A172 (cell line): Measurements from ENCODE around the gene P3H4. TPM values are rescaled to one million over a fixed set of nuclear protein-coding genes. Genes with fewer than 3 reads are reported as not detected.

Experiments
- DNase-seq: peaks from one replicate; pipeline ENCODE4 v3.0.0-alpha.2; 2015; ENCODE audit warnings: low spot score
- total RNA-seq: library from RNA; depleted of rRNA; stranded (reverse); fragments of >200 nt; shearing (Covaris generic); gene quantifications from 2 replicates; pipeline ENCODE4 v1.2.3, GENCODE V29; 2014

P3H4 gene
- total RNA-seq, 1 experiment from 2014 or later = 71.6 TPM

DNA sequence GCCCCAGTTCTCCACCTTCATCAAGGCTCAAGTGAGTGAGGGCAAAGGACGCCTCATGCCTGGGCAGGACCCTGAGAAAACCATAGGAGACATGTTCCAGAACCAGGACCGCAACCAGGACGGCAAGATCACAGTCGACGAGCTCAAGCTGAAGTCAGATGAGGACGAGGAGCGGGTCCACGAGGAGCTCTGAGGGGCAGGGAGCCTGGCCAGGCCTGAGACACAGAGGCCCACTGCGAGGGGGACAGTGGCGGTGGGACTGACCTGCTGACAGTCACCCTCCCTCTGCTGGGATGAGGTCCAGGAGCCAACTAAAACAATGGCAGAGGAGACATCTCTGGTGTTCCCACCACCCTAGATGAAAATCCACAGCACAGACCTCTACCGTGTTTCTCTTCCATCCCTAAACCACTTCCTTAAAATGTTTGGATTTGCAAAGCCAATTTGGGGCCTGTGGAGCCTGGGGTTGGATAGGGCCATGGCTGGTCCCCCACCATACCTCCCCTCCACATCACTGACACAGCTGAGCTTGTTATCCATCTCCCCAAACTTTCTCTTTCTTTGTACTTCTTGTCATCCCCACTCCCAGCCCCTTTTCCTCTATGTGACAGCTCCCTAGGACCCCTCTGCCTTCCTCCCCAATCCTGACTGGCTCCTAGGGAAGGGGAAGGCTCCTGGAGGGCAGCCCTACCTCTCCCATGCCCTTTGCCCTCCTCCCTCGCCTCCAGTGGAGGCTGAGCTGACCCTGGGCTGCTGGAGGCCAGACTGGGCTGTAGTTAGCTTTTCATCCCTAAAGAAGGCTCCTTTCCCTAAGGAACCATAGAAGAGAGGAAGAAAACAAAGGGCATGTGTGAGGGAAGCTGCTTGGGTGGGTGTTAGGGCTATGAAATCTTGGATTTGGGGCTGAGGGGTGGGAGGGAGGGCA, 10.7 kb upstream of the P3H4 start:
- DNase-seq = no peak

DNA sequence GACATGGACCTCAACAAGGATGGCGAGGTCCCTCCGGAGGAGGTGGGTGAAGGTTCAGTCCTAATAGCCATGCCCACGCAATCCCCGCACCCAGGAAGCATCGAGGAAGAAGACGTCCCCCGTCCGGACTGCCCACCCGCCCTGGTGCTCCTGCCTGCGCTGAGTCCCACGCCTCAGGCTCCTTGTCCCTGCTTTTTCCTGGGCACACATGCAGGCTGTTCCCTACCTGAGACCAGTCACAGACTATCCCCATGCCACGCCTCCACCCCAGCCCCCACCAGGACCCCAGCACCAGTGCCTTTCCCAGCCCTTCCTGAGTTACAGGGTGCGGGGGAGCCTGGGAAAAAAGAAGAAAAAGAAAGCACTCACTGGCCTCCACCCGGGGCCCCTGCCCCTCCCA, 10.0 kb upstream of the P3H4 start:
- DNase-seq = no peak

DNA sequence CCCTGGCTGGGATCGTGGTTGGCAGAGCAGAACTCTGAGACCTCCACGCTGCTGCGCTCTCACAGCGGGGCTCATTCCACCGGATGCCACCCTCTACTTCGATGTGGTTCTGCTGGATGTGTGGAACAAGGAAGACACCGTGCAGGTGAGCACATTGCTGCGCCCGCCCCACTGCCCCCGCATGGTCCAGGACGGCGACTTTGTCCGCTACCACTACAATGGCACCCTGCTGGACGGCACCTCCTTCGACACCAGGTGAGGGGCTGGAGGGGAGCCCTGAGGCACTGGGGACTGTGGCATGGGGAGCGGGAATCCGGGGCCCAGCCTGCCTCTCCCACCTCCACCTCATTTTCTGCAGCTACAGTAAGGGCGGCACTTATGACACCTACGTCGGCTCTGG, 6.3 kb upstream of the P3H4 start:
- no peak for DNase-seq

DNA sequence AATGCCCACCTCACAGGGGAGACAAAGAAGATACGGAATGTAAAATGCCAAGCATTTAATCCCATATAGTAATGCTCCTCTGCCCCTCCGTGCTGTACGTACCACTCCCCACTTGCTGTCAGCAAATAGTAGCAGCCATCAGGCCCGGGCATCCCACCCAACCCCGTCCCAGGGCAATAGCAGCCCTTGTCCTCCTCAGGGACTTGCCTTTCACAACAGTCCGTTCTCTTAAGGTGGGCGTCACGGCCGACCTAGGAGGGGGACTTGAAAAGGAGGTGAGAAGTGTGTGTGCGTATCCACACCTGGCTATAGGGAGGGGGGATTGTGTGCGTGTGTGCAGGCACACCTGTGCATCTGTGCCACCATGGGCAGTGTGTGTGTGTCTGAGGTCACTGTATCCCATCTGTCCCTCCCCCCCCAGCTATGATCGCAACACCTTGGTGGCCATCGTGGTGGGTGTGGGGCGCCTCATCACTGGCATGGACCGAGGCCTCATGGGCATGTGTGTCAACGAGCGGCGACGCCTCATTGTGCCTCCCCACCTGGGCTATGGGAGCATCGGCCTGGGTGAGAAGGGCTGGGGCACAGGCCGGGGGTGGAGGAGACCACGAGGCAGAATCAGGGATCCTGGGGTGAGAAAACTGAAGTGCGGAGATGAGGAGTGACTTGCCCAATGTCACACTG, 5.0 kb upstream of the P3H4 start:
- DNase-seq = no peak

DNA sequence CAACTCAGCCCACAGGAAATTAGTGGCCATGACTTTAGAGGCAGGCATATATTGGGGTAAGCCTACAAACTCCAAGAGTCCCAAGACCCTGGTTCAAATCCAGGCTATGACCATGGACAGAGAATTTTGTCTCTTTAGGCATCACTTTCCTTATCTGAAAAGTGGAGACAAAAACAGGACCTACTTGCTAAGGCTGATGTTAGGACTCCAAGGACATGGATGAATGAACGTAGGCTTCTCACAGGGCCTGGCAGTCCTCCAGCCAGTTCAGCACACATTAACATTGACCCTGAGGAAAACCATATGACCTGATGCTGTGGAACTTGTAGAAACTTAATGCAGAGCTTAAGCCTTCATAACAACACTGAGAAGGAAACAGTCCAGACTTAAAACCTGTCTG, 2.4 kb upstream of the P3H4 start:
- no peak for DNase-seq

DNA sequence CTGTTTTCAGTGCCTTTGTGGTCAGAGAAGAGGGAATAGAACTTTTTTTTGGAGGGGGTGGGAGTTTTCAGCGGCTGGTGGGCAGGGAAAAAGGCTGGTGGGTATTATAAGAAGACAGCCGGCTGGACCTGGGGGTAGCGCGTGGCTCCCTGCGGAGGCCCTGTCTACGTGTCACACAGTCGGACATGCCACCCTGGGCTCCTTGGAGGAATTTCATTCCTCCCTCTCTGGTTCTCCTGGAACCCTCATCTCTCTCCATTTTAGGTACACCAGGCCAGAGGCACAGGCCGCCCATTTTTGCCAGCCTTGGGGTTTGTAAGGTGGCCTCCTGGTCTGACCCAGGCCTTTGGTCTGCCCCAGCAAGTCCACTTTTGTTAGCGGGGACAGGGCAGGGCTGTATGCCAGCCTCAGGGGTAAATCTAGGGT, 2.0 kb upstream of the P3H4 start:
- DNase-seq = no peak

DNA sequence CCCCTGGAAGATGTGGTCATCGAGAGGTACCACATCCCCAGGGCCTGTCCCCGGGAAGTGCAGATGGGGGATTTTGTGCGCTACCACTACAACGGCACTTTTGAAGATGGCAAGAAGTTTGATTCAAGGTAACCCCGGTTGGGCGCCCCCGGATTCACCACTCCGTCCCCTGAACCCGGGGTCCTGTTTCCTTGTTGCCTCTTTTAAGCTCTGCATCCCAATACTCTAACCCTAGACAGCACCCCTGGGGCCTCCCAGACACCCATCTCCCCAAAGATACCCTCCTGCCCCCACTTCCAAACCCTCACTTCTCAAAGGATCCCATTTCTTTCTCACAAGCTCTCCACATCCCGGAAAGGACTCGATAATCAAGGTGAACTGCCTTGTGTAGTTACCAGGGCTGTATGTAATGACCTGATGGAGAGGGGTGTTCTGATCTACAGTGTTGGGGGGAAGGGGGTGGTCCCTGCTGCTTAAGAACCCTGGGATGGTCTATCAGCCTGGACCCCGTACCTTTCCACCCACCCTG, 1.5 kb upstream of the P3H4 start:
- no peak for DNase-seq

DNA sequence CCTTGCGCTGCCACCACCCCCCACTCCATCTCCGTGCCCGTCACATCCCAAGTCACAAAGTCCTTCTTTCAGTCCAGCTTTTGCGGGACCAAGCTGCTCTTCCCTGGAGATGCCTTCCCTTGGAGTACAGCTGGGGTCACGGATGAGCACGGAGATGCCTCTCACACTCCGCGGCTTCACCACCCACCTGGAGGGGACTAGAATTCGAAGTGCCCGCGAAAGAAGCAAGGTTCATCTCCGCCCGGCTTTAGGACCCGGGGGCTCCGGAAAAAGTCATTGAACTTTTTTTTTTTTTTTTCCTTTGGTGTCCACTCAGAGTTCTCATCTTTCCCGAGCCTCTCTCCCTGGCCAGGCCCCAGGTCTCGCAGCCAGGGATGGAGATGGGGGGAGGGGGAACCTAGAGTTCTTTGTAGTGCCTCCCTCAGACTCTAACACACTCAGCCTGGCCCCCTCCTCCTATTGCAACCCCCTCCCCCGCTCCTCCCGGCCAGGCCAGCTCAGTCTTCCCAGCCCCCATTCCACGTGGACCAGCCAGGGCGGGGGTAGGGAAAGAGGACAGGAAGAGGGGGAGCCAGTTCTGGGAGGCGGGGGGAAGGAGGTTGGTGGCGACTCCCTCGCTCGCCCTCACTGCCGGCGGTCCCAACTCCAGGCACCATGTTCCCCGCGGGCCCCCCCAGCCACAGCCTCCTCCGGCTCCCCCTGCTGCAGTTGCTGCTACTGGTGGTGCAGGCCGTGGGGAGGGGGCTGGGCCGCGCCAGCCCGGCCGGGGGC, 817 bp upstream of the P3H4 start, which contains the start of gene FKBP10:
FKBP10 (plus strand) TSS at position 624 of the 771 bp plus-strand sequence; CDS start at position 655, 31 bp downstream.
- DNase-seq = peak; percentile 76

DNA sequence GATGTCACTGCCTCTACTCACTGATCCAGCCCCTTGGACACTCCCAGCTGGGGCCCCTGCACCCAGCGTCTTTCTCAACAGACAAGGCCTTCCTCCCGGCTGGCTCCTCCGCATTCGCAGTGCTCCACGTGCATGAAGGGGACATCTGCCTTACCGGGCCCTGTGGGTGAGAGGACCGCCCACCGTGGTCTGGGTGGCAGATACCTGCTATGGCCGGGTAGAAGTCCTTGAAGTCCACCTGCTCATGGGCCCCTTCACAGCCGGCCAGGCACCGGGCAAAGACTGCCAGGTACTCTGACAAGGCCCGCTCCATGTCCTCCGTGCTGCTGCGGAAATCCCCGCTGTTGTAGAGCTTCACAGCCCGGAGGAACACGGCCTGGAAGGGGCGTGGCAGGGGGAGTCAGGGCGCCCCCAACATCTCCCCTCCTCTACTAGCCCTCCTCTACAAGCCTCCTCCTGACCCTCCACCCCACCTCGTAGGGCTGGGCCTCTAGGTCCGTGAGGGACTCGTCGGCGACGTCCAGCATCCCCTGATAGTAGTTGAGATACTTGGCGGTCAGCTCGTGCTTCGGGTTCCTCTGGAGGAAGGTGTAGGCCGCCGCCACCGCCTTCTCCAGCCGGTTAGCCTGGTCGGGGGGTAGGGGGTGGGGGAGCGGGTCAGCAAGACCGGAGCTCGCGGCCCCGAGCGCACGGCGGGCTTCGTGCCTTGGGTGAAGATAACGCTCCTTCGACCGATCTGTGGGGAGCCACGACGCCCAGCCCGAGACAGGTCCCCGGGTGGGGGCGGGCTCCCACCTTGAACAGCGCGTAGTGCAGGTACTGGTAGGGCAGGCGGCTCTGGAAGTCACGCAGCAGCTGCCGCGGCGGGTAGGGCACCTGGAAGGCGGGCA, 845 bp downstream of the P3H4 start:
- DNase-seq = no peak

DNA sequence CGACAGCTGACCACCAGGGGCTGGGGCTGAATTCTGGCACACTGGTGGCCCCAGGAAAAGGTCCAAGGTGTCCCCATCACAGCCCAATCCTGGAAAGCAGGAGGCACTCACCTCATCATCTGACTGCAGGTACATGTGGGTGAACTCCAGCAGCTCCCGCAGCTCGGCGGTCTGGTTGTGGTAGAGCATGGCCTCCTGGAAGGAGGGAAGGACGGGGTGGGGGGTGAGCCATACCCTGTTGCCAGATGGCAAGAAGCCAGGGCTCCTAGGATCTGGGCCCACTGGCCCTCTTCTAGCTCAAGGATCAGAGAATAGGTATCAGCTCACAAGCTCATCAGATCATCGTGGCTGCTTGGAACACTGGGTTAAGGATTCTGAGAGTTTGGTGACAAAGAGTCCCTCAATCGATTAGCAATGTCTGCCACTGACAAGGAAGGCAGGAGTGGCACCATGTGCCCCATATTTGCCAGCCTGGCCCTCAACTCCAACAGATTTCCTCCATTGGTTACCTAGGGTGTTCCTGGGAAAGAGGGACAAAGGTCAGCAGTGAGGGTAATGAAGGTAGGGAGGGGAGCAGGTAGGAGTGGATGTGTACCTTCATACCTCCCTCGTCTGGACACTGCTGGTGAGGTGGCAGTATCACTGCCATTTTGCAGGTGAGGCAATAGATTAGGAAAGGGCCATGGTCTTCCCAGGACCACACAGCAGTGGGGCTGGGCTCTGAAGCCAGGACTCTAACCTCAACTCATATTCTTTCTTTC, 4.9 kb downstream of the P3H4 start:
- no peak for DNase-seq

DNA sequence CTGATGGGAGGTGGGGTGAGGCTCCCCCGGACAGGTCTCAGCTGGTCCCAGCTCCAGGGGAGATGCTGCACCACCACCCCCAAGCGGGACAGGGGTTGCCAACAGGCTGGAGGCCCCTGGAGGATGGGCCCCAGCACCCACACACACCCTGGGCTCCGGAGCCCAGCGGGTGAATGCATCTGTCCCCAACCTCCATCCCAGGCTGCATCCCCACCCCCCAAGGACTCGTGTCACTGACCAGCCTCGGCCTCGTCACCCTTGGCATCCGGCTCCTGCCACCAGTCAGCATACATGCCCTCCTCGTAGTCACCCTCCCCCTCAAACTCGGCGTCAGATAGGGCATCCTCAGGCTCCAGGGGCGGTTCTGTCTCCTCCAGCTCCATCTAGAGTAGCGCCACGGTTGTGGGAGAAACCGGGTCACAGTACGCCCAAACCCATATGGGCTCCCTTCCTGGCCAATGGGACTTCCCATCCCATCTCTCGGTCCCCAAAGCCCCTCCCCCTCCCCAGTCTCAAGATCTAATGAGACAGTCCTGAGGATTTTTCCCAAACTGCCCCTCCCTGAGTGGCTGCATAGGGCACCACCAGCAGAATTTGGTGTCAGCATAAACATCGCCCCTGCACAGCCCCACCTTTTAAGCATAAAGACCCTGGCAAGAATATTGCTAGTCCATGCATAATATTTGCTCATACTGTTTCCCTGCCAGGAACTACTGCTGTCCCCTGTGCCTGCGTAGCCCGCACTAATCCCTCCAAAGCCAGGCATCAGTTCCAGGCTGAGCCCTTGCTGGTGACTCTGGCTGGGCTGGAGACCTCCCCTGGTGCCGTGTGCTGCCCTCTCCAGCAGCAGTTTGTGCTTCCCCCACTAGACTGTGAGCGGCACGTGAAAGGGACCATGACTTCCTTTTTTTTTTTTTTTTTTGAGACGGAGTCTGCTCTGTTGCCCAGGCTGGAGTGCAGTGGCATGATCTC, 8.4 kb downstream of the P3H4 start:
- DNase-seq = no peak

DNA sequence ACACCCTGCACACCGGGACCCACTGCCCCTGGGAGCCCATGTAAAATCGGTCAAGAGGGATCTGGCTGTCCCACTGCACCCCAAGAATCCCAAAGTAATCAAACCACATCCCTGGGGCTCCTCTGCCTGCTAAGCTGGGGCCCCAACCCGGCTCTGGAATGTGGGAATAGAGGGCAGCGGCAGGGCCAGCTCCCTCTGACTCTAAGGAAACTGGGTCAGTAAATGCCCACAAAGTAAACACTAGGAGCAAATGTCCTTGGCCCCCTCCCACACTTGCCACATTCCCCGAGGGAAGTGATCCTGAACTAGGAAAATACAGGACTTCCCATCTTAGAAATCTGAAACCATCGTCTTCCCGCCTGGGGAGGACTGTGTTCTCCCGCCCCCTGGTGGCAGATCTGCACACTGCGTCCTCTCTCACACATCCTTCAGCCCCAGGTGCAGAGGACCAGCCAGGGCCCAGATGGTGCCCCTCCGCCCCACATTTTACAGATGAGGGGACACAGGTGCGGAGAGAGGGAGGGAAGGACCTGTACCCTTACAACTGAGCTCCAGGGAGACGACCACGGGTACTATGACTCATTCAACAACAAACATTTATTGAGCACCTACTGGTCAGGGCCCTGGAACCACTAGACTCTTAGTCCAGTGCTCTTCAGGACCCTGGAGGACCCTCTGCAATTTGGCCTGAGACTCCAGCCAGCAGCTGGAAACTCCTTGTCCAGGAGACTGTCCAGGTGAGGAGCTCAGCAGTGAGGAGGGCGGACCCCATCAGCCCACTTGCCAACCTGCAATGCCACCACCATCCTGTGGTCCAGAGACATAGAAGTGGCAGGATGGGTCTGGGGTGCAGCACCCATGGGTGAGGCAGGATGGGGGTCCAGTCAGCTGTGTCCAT, 10.1 kb downstream of the P3H4 start:
- DNase-seq = peak; percentile 78

DNA sequence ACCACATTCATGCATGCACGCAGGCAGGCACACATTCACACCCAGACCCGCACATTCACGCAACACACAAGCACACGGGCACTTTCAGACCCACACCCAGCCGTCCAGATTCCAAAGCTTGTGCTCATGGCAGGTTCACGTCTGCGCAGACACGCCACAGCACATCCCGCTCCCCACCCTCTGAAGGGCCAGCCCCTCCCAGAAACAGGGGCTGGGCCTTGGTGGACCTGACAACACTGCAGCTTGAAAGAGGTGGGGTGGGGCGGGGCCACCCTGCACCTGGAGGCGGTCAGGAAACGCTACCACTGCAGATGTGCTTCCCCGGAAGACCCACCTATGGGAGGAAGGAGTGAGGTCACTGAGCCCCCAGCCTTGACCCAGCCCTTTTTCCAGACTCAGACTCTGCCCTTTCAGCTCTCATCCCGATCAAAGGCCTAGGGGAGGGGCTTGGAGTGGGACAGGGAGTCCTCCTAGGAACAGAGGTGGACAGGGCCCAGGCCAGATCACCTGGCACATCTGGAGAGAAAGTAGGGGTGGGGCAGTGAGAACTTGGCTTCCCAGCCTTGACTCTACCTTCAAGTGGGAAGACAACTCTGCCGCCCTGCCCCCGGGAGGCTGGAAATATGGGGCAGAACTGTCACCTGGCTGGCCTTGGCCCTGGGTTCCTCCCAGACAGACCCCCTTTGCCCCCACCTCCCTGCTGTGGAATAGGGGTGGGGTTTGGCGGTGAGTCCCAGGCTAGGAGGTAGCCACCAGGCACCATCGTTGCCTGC, 11.0 kb downstream of the P3H4 start:
- no peak for DNase-seq

DNA sequence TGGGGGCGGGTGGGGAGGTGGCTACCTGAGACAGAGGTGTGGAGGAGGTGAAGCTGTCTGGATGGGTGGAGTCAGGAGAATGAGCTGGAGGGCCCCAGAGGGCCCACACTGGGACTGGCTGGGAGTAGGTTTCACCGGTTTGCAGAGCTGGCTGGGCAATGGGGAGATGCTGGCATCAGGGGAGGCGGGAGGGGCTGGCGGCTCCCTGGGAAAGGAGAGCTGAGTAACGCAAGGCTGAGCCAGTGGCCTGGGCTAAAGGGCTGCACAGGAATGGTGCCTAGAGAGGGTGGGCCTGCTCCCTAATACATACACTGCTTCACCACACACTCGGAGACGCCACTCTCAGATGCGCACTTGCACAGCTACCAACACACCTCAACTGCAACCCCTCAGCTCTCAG, 12.4 kb downstream of the P3H4 start:
- DNase-seq = no peak

DNA sequence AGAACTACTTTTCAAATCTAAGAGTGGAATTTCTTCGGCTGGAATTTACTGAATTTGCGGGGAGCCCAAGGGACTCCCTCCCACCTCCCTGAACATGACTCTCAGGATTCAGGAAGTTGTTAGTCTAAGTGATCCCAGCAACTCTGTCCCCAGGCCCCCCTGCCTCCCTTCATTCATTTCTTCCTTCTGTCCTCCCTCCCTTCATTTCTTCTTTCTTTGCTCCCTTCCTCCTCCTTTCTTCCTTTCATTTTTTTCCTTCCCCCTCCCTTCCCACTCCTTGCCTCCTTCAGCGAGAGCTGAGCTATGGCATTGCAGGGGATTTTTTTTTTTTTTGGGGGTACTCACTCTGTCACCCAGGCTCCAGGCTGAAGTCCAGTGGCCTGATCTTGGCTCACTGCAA, 14.4 kb downstream of the P3H4 start:
- DNase-seq = no peak

DNA sequence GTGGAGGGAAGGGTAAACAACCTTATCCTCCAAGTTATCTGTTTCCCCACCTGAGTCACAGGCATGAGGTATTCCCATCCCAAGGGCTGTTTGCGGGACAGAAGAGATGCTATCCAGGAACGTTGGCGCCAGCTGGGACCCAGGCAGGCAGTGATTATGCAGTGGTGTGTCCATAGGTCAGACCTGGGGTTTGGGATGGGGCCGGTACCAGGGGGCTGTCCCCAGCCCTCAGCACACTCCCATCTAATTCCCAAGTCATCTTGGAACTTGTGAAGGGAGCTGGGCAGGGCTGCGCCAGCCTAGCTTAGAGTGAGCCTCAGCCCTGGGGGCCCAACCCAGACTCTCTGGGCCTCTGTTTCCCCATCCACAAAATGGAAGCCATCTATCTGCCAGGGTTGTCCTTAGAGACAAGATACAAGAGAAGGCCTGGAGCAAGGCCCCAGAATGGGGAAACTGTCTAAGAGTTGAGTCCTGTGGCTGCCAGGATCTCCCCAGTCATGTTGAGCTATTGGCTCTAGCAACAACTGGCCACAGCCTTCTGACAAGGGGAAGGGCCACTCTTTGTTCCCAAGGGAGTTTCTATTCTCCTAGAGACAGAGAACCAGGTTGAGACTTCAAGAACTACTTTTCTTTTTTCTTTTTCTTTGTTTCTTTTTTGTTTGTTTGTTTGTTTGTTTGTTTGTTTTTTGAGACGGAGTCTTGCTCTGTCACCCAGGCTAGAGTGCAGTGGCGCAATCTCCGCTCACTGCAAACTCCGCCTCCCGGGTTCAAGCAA, 15.4 kb downstream of the P3H4 start:
- DNase-seq = no peak
